CD4-positive, CD25-positive, alpha-beta regulatory T cell (primary cell): ENCODE results near the gene GTF2H1. TPM values are rescaled to one million over a fixed set of nuclear protein-coding genes. Genes with fewer than 3 reads are reported as not detected.
"Not testable (repeated sequence)": the region's sequence is repeated elsewhere in the genome, so short reads cannot be mapped to it uniquely, and the experiment has no call there.

Experiments used
- ATAC-seq, 2 donors: fragments of 150-1000 bp; cut with Tn5 transposase; one replicate each; pipeline ENCODE4 v1.10.0; 2021; ENCODE audit warnings: low read depth in 2 of 2, moderate number of reproducible peaks in 2 of 2, moderate library complexity in 1 of 2
- DNase-seq, 3 donors: peaks; one replicate each; pipeline versions ENCODE4 v3.0.0 to v3.0.0-alpha.2; 2012 to 2022; ENCODE audit warnings: mixed read lengths in 1 of 3
- H3K27ac ChIP-seq: one replicate; pipeline ENCODE4 v1.7.0; 2013; ENCODE audit warnings: mild to moderate bottlenecking, low read length; ENCODE audit not compliant: insufficient read depth, poor library complexity, severe bottlenecking
- H3K27me3 ChIP-seq: one replicate; pipeline ENCODE4 v1.7.0; 2013; ENCODE audit warnings: low read length; ENCODE audit not compliant: control insufficient read depth, insufficient read depth
- H3K36me3 ChIP-seq: one replicate; pipeline ENCODE4 v1.7.0; 2013; ENCODE audit warnings: mild to moderate bottlenecking, low read length, moderate library complexity; ENCODE audit not compliant: control insufficient read depth, insufficient read depth
- H3K4me1 ChIP-seq: 2 replicates; pipeline ENCODE4 v1.7.0; 2013; ENCODE audit warnings: mild to moderate bottlenecking, low read length; ENCODE audit not compliant: insufficient read depth, control insufficient read depth, poor library complexity, severe bottlenecking
- H3K4me3 ChIP-seq: one replicate; pipeline ENCODE4 v1.7.0; 2013; ENCODE audit warnings: low read depth, mild to moderate bottlenecking, low read length, moderate library complexity
- H3K9me3 ChIP-seq, 2 experiments: 1 replicate in 1 of 2; 2 replicates in 1 of 2; pipeline ENCODE4 v1.7.0; 2013; ENCODE audit warnings: low read length in 2 of 2, mild to moderate bottlenecking in 1 of 2, moderate library complexity in 1 of 2; ENCODE audit not compliant: control insufficient read depth in 2 of 2
- H3K27ac Mint-ChIP-seq, 3 donors: one replicate each; pipeline ENCODE4 v1.8.0; 2020 to 2022; ENCODE audit warnings: mild to moderate bottlenecking in 3 of 3, mixed read lengths in 3 of 3, moderate library complexity in 2 of 3
- H3K27me3 Mint-ChIP-seq: one replicate; pipeline ENCODE4 v1.8.0; 2022; ENCODE audit warnings: mild to moderate bottlenecking, mixed read lengths
- H3K36me3 Mint-ChIP-seq: one replicate; pipeline ENCODE4 v1.8.0; 2020; ENCODE audit warnings: mixed read lengths
- H3K4me1 Mint-ChIP-seq, 4 donors: one replicate each; pipeline ENCODE4 v1.8.0; 2020 to 2022; ENCODE audit warnings: mixed read lengths in 4 of 4, mild to moderate bottlenecking in 1 of 4
- H3K4me3 Mint-ChIP-seq, 4 donors: one replicate each; pipeline ENCODE4 v1.8.0; 2020 to 2022; ENCODE audit warnings: mild to moderate bottlenecking in 4 of 4, mixed read lengths in 4 of 4, moderate library complexity in 3 of 4
- H3K9me3 Mint-ChIP-seq, 7 donors: one replicate each; pipeline ENCODE4 v1.8.0; 2020 to 2022; ENCODE audit warnings: mixed read lengths in 7 of 7, mild to moderate bottlenecking in 3 of 7, moderate library complexity in 2 of 7
- polyA plus RNA-seq, 4 donors: library from polyadenylated mRNA; unstranded; fragments of 300-500 nt; fragmentation: Illumina TruSeq; gene quantifications; one replicate each; pipeline ENCODE4 v1.2.3, GENCODE V29; 2021
- total RNA-seq: library from RNA; stranded (reverse); gene quantifications from one replicate; pipeline ENCODE4 v1.2.3, GENCODE V29; 2022

GTF2H1 gene
- total and polyA plus RNA-seq, 5 donors from 2014 or later, result 25.8 to 32.0 (median 29.8) TPM

DNA sequence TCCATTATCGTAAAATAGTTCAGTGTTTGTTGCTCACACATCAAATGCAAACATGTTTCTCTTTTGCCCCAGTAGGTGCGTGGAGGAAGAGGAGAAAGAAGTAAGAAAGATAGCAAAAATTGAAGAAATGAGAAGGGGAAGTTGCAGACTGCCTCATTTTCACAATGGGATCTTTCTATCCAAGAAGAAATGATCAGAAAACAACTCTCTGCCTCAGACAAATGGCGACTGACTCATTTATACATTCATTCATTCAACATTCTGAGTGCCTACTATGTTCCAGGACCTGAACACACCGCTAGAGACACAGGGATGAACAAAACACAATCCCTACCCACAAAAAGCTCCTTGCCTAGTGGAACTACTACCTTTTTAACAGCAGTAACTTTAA is 794 bp upstream of the GTF2H1 start:
- H3K27me3 Mint-ChIP-seq, result no peaks in the 10 kb centered on the region
- DNase-seq, result no peak
- peaks cover 43% of the 10 kb centered on the region for H3K4me1 ChIP-seq
- peak overlapping the region; percentile 96 for H3K4me3 ChIP-seq
- peaks cover 8% of the 10 kb centered on the region for H3K36me3 ChIP-seq
- peak overlapping the region; percentile 100 for H3K27ac Mint-ChIP-seq
- H3K27ac ChIP-seq, result peak overlapping the region; percentile 98
- peaks cover 14% of the 10 kb centered on the region for H3K36me3 Mint-ChIP-seq
- H3K27me3 ChIP-seq, result no peaks in the 10 kb centered on the region
- peak overlapping the region; percentile 98 to 100 (median 98) for H3K4me3 Mint-ChIP-seq
- ATAC-seq, result no peak
- peaks cover 56 to 79% (median 68%) of the 10 kb centered on the region in 4 donors for H3K4me1 Mint-ChIP-seq
- no peaks in the 10 kb centered on the region for H3K9me3 ChIP-seq
- H3K9me3 Mint-ChIP-seq, result no peaks in the 10 kb centered on the region

DNA sequence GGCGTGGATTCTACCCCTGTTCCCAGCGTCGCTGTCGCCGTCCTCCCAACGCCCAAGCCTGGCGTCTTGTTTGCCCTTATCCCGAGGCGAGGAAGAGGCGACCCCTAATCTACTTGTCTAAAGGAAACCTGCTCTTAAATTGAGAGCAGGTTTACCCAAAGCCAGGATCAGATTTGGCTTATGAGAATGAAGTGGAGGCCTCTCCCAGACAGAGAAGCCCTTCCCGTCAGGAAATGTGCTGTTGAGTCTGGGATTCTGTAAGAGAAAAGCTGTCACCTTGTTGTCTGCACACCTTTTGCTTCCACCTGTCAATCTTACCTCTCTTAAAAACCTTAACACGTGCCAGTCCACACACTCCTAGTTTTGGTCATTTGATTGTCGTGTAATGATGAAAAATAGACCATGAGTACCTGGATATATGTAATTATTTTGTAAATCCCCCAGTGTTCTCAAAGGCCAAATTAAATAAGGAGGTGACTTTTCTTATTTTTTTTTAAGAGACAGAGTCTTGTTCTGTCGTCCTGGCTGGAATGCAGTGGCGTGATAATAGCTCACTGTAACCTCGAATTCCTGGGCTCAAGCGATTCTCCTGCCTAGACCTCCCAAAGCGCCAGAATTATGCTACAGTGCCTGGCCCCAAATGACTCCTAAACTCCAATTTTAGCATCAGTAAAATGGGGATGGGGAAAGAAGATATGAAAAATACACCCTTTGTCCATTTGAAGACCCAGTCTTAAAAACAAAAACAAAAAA is 627 bp downstream of the GTF2H1 start:
- Histone ChIP-seq H3K4me1 (peaks cover 43% of the 10 kb centered on the region), H3K4me3 (peak overlapping the region; percentile 96), H3K27ac (peak overlapping the region; percentile 98), H3K36me3 (peaks cover 12% of the 10 kb centered on the region), H3K9me3 (no peaks in the 10 kb centered on the region), H3K27me3 (no peaks in the 10 kb centered on the region)
- peak in 1 of 3 donors; percentile 34 for DNase-seq
- Mint-ChIP-seq H3K9me3 (no peaks in the 10 kb centered on the region), H3K4me3 (peak overlapping the region; percentile 98 to 100 (median 98)), H3K4me1 (peaks cover 51 to 80% (median 67%) of the 10 kb centered on the region in 4 donors), H3K27me3 (no peaks in the 10 kb centered on the region), H3K36me3 (peaks cover 15% of the 10 kb centered on the region), H3K27ac (peak overlapping the region; percentile 100)
- no peak for ATAC-seq

DNA sequence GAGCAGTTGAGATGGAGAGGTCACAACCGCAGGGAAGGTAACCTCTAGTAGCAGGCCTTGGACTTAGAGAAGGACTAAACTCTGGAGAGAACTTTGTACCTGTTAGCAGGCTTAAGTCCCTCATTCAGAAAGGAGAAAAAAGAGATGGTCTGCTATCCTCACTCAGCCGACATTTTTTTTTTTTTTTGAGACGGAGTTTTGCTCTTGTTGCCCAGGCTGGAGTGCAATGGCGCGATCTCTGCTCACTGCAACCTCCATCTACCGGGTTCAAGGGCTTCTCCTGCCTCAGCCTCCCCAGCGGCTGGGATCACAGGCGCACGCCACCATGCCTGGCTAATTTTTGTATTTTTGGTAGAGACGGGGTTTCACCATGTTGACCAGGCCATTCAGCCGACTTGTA is 1.5 kb downstream of the GTF2H1 start:
- ATAC-seq, H3K27me3 ChIP-seq, H3K27ac ChIP-seq, H3K9me3 ChIP-seq, DNase-seq, H3K9me3 Mint-ChIP-seq, H3K27me3 Mint-ChIP-seq: not testable (repeated sequence)
- Mint-ChIP-seq H3K4me3 (peak overlapping the region; percentile 98 to 100 (median 98)), H3K36me3 (peaks cover 15% of the 10 kb centered on the region), H3K4me1 (peaks cover 42 to 75% (median 60%) of the 10 kb centered on the region in 4 donors), H3K27ac (peak overlapping the region in 2 of 3 donors; percentile 100)
- Histone ChIP-seq H3K4me3 (peak overlapping the region; percentile 96), H3K36me3 (peaks cover 12% of the 10 kb centered on the region), H3K4me1 (peaks cover 43% of the 10 kb centered on the region)

DNA sequence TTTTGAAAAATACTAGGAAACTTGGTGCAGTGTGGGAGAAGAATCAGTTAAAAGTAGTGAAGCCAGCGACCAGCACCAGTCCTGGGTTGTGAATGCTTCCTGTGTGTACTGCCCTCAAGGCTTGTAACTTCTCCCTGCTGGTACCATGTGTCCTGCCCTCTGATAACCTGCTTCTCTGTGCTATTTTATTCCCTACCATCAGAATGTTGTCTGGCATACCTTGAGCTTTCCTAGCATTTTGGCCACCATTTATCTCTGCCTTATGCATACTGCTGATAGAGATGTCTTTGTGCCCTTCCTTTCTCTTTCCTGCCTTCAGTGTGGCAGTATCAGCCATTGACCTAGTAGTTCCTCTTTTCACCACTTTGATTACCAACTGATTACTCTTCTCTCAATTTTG is 2.0 kb downstream of the GTF2H1 start:
- Mint-ChIP-seq H3K4me1 (peaks cover 39 to 74% (median 58%) of the 10 kb centered on the region in 4 donors), H3K9me3 (no peaks in the 10 kb centered on the region), H3K36me3 (peaks cover 15% of the 10 kb centered on the region), H3K27ac (peak overlapping the region in 2 of 3 donors; percentile 100), H3K27me3 (no peaks in the 10 kb centered on the region), H3K4me3 (peak overlapping the region; percentile 98 to 100 (median 98))
- Histone ChIP-seq H3K27me3 (no peaks in the 10 kb centered on the region), H3K9me3 (no peaks in the 10 kb centered on the region), H3K4me3 (peak overlapping the region; percentile 96), H3K36me3 (peaks cover 15% of the 10 kb centered on the region), H3K4me1 (peaks cover 47% of the 10 kb centered on the region), H3K27ac (peak overlapping the region; percentile 38)
- ATAC-seq (no peak), DNase-seq (no peak)

DNA sequence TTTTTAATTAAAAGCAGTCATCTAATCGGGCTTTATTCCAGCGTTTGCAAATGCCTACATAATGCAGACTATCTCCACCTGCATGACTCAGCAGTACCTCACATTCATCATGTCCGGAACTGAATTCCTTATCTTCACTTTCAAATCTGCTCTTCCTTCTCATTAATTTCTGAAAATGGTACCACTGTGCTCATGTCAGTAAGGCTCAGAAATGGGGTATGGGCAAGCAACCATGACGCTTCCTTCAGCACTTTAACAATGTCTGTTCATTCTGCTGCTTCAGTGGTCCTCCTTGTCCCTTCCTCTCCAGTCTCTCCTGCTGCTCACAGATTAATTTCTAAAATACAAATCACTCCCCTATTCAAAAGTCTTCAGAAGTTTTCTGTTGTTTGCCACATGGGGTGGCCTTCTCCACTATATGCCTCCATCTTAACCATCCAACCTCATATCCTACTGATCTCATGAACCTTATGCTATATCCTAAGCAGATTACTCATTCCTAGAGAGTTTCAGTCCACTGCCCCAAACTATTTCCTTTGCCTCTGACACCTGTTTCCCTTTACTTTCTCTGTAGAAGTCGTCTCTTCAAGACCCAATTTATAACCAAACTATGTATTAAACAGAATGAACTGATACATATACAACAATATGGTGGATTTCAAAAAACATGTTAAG is 7.0 kb downstream of the GTF2H1 start:
- ATAC-seq (no peak), DNase-seq (peak in 1 of 3 donors; percentile 32)
- Mint-ChIP-seq H3K4me1 (peaks cover 40 to 66% (median 55%) of the 10 kb centered on the region in 4 donors), H3K36me3 (peaks cover 29% of the 10 kb centered on the region), H3K9me3 (no peaks in the 10 kb centered on the region), H3K27me3 (no peaks in the 10 kb centered on the region), H3K4me3 (peak overlapping the region in 2 of 4 donors; percentile 16 to 17), H3K27ac (peak overlapping the region; percentile 2 to 20 (median 19))
- Histone ChIP-seq H3K27me3 (no peaks in the 10 kb centered on the region), H3K4me3 (no peak overlapping the region), H3K36me3 (peaks cover 32% of the 10 kb centered on the region), H3K4me1 (peaks cover 43% of the 10 kb centered on the region), H3K9me3 (no peaks in the 10 kb centered on the region), H3K27ac (no peak overlapping the region)

DNA sequence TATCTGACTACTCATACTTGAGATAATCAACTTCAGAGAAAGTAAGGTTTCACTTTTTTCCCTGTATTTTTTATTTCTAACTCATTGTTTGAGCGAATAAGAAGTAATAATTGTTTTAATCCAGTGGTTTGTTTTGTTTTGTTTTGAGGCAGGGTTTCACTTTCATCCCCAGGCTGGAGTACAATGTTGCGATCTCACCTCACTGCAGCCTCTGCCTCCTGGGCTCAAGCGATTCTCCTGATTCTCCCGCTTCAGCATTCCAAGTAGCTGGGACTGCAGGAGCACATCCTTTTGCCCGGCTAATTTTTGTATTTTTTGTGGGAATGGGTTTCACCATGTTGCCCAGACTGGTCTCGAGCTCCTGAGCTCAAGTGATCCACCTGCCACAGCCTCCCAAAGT is 8.6 kb downstream of the GTF2H1 start:
- H3K4me1 ChIP-seq, result peaks cover 34% of the 10 kb centered on the region
- H3K27ac ChIP-seq, result no peak overlapping the region
- Mint-ChIP-seq H3K4me3 (peak overlapping the region in 1 of 4 donors; percentile 17), H3K36me3 (peaks cover 29% of the 10 kb centered on the region), H3K27me3 (no peaks in the 10 kb centered on the region), H3K27ac (peak overlapping the region; percentile 1 to 59 (median 19)), H3K4me1 (peaks cover 33 to 60% (median 48%) of the 10 kb centered on the region in 4 donors), H3K9me3 (no peaks in the 10 kb centered on the region)
- no peak for ATAC-seq
- no peaks in the 10 kb centered on the region for H3K9me3 ChIP-seq
- H3K27me3 ChIP-seq, result no peaks in the 10 kb centered on the region
- no peak for DNase-seq
- peaks cover 42% of the 10 kb centered on the region for H3K36me3 ChIP-seq
- H3K4me3 ChIP-seq, result peak overlapping the region; percentile 44

DNA sequence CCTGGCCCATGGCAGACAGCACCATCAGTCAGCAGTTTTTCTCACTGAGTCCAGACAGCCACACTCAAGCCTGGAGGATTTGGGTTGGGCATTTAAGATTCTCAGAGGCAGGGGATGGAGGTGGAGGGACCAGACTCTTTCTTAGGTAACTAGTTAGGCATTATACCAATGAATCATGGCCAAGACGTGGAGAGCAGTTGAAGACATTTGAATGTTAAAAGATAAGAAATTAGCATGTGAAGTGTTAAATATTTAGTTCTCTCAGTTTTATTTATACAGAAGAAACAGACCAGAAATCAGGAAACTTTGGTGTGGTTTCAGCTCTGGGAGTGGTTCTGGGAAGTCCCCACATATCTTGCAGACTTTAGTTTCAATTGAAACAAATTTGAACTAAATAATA is 9.9 kb downstream of the GTF2H1 start:
- peak overlapping the region; percentile 50 for H3K27ac ChIP-seq
- peaks cover 29 to 55% (median 46%) of the 10 kb centered on the region in 4 donors for H3K4me1 Mint-ChIP-seq

More for the DNA sequence above, 9.9 kb downstream of the GTF2H1 start:
- ATAC-seq, result peak in 1 of 2 donors; percentile 33
- no peaks in the 10 kb centered on the region for H3K27me3 Mint-ChIP-seq
- peaks cover 27% of the 10 kb centered on the region for H3K36me3 Mint-ChIP-seq
- peak in 2 of 3 donors; percentile 10 to 34 for DNase-seq
- peak overlapping the region; percentile 15 to 90 (median 54) for H3K27ac Mint-ChIP-seq
- Histone ChIP-seq H3K36me3 (peaks cover 51% of the 10 kb centered on the region), H3K4me1 (peaks cover 34% of the 10 kb centered on the region), H3K9me3 (no peaks in the 10 kb centered on the region), H3K27me3 (no peaks in the 10 kb centered on the region), H3K4me3 (peak overlapping the region; percentile 61)
- H3K4me3 Mint-ChIP-seq, result peak overlapping the region; percentile 47 to 67 (median 56)
- no peaks in the 10 kb centered on the region for H3K9me3 Mint-ChIP-seq
